Liver (tissue), 3 donors: ENCODE results near the gene LMF1.

Experiments used
- TAF1 ChIP-seq: conservative IDR thresholded peaks from 2 replicates; pipeline ENCODE4 v1.6.1; 2016; ENCODE audit warnings: antibody characterized with exemption, mild to moderate bottlenecking
- TF ChIP-seq, protein P1 (sequence below): fragments of 150-350 bp; IDR thresholded peaks from 2 replicates; pipeline ENCODE4 v1.5.1; 2017; ENCODE audit warnings: improper control_type of control experiment, low read depth, low read length; ENCODE audit not compliant: missing input control
- donor health status: healthy.
- donor health status: healthy.

DNA sequence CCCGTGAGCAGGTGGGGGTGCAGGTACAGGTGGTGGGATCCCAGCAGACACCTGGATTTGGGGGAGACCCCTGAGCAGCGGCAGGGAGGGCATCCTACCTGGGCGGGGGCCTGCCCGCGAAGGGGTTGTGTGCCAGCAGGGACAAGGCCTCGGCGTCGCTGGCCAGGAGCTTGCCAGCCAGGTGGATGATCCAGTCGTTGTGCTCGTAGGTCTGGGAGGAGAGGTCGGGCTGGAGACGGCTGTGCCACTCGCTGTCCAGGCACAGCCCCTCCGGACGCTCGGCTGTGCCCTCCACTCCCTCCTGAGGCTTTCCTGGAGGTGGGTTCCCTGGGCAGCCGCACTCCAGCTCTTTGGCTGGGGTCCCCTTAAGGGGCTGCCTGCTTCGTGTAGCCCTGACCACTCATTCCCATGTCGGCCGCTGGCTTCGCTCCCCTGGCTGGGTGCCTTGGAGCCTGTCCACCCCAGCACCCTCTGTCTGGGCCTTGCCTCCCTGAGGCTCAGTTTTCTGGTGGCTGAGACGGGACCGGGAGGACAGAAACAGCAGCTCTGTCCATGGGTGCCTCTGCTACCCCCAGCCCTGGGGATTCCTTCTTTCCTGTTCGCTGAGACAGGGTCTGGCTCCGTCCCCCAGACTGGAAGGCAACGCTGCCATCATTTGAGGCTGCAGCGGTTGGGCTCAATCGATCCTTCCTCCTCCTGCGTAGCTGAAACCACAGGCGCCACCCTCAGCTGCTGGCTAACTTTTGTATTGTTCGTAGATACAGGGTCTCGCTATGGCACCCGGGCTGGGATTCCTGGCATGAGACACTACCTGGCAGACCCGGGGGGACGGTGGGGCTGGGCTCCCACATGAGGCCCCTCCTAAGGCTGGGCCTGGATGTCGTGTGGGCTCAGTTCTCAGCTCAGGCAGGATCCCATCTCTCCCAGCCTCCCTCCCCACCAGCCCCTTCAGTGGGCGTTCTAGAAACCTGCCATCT, 101.7 kb downstream of the LMF1 start:
- no peak for TF ChIP-seq TAF1
- TF ChIP-seq, protein P1, sequence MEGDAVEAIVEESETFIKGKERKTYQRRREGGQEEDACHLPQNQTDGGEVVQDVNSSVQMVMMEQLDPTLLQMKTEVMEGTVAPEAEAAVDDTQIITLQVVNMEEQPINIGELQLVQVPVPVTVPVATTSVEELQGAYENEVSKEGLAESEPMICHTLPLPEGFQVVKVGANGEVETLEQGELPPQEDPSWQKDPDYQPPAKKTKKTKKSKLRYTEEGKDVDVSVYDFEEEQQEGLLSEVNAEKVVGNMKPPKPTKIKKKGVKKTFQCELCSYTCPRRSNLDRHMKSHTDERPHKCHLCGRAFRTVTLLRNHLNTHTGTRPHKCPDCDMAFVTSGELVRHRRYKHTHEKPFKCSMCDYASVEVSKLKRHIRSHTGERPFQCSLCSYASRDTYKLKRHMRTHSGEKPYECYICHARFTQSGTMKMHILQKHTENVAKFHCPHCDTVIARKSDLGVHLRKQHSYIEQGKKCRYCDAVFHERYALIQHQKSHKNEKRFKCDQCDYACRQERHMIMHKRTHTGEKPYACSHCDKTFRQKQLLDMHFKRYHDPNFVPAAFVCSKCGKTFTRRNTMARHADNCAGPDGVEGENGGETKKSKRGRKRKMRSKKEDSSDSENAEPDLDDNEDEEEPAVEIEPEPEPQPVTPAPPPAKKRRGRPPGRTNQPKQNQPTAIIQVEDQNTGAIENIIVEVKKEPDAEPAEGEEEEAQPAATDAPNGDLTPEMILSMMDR = no peak
